BJ (cell line): Measurements from ENCODE around the gene TPR. TPM values are rescaled to one million over a fixed set of nuclear protein-coding genes. Genes with fewer than 3 reads are reported as not detected.

Experiments
- CTCF ChIA-PET: fragments of 350-600 bp; formaldehyde crosslinking; extraction: SDS; loops from one replicate; lab custom pipeline; 2021; ENCODE audit warnings: antibody characterized with exemption, inconsistent platforms; lab: Yijun Ruan, JAX
- POLR2A ChIA-PET: fragments of 300-600 bp; sonication (Branson Sonifier 250); formaldehyde crosslinking; extraction: SDS; loops from one replicate; lab custom pipeline; 2021; ENCODE audit warnings: antibody characterized with exemption; lab: Charles Lee
- DNase-seq: peaks from one replicate; pipeline ENCODE4 v3.0.0-alpha.2; 2011; ENCODE audit warnings: low read depth
- H3K27me3 ChIP-seq: 2 replicates; pipeline ENCODE4 v1.6.0; 2011; ENCODE audit warnings: low read length; ENCODE audit not compliant: control insufficient read depth, insufficient read depth
- H3K36me3 ChIP-seq: 2 replicates; pipeline ENCODE4 v1.5.1; 2011; ENCODE audit warnings: low read length; ENCODE audit not compliant: control insufficient read depth, insufficient read depth
- H3K4me3 ChIP-seq: 2 replicates; pipeline ENCODE4 v1.5.1; 2011; ENCODE audit warnings: low read depth, mild to moderate bottlenecking, control low read depth, low read length
- CTCF ChIP-seq: IDR thresholded peaks from 2 replicates; pipeline ENCODE4 v1.5.1; 2011; ENCODE audit warnings: low read depth, mild to moderate bottlenecking, control low read depth, inconsistent platforms, low read length, moderate library complexity; ENCODE audit not compliant: insufficient read depth
- polyA plus RNA-seq: library from polyadenylated mRNA; depleted of rRNA; stranded (reverse); fragments of >200 nt; gene quantifications from 2 replicates; pipeline ENCODE4 v1.2.3, GENCODE V29; 2011

TPR gene
- polyA plus RNA-seq, 1 experiment = 48.6 TPM

- no peak for TF ChIP-seq CTCF
- H3K36me3 ChIP-seq = no peaks in the 10 kb centered on the region
- no peak overlapping the region for H3K4me3 ChIP-seq
- no peak for DNase-seq
- ChIA-PET POLR2A (no interaction called here), CTCF (interaction anchor here (1.8 kb wide), 1 partner anchor 8 kb away, joined by 4 read pairs; no protein-coding TSS in a partner anchor)
- H3K27me3 ChIP-seq = 0 out of 2 replicates have a peak, but pooled peaks cover 2% of the 10 kb centered on the region
These were observed 77.5 kb downstream of the TPR start for GRCh38 chr1:186297439-186298045.

DNA sequence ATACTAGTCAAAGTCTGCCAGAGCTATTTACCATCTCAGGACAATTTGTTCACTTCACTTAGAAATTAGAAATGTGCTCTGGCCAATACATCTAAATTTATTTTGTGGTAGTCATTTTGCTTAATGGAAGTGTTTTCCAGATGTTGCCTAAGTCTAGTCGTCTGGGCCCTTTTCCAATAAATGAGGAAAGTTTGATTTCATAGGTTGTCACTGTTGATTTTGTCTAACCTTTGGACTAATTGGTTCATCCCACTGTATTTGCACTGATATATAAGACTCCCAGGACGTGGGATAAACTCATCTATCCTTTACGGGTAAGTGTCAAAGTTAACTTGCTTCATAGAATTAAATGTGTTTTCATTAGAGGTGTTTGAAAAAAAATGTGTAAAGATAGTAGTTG is 79.1 kb downstream of the TPR start, which contains the start of gene PRG4:
PRG4 (plus strand) TSS at position 300 of the 400 bp plus-strand sequence.
- no peak for TF ChIP-seq CTCF
- H3K36me3 ChIP-seq = no peaks in the 10 kb centered on the region
- DNase-seq = no peak
- ChIA-PET CTCF (interaction anchor here (1.8 kb wide), 1 partner anchor 9 kb away, joined by 4 read pairs; no protein-coding TSS in a partner anchor), POLR2A (interaction anchor here (0.7 kb wide), 1 partner anchor 82 kb away, joined by 3 read pairs; no protein-coding TSS in a partner anchor)
- 0 out of 2 replicates have a peak, but pooled peaks cover 2% of the 10 kb centered on the region for H3K27me3 ChIP-seq
- H3K4me3 ChIP-seq = no peak within 1 kb of the TSS

- Histone ChIP-seq H3K36me3 (no peaks in the 10 kb centered on the region), H3K4me3 (no peak overlapping the region), H3K27me3 (0 out of 2 replicates have a peak, but pooled peaks cover 2% of the 10 kb centered on the region)
- CTCF ChIA-PET = interaction anchor here (0.6 to 1.4 kb wide), 2 partner anchors 12 to 27 kb away, joined by 3 to 4 read pairs; no protein-coding TSS in a partner anchor
- POLR2A ChIA-PET = no interaction called here
- TF ChIP-seq CTCF = no peak
- no peak for DNase-seq
These were observed 82.2 kb downstream of the TPR start for GRCh38 chr1:186292875-186293274.

- Histone ChIP-seq H3K27me3 (0 out of 2 replicates have a peak, but pooled peaks cover 2% of the 10 kb centered on the region), H3K4me3 (no peak overlapping the region), H3K36me3 (no peaks in the 10 kb centered on the region)
- no peak for DNase-seq
- CTCF ChIA-PET = interaction anchor here (0.8 kb wide), 1 partner anchor 15 kb away, joined by 3 read pairs; no protein-coding TSS in a partner anchor
- TF ChIP-seq CTCF = no peak
- POLR2A ChIA-PET = no interaction called here
These were observed 83.8 kb downstream of the TPR start for GRCh38 chr1:186291271-186291670.

GRCh38 chr1:186289943-186290545 is 85.0 kb downstream of the TPR start:
- CTCF ChIA-PET = interaction anchor here (1.2 kb wide), 1 partner anchor 135 kb away, joined by 3 read pairs; no protein-coding TSS in a partner anchor
- POLR2A ChIA-PET = no interaction called here
- Histone ChIP-seq H3K4me3 (no peak overlapping the region), H3K27me3 (0 out of 2 replicates have a peak, but pooled peaks cover 2% of the 10 kb centered on the region), H3K36me3 (no peaks in the 10 kb centered on the region)
- DNase-seq = no peak
- no peak for TF ChIP-seq CTCF
